Measurements from ENCODE around the gene EPS15. TPM values are rescaled to one million over a fixed set of nuclear protein-coding genes. Genes with fewer than 3 reads are reported as not detected.

Gene EPS15
- total RNA-seq, 1 donor from 2014 or later, result 44.6 TPM

GRCh38 chr1:51542158-51542953, 23.3 kb upstream of the EPS15 start:
- Histone ChIP-seq H3K36me3 (no peaks in the 10 kb centered on the region), H3K9me3 (no peaks in the 10 kb centered on the region), H3K4me1 (no peaks in the 10 kb centered on the region), H3K27ac (no peak overlapping the region), H3K4me3 (no peak overlapping the region), H3K27me3 (no peaks in the 10 kb centered on the region)
- no peak for TF ChIP-seq CTCF (IDR thresholded peaks at IDR 0.05)
- no peak for DNase-seq (ENCODE audit: low spot score in 2 of 2)
- intact Hi-C loops (cut with DNase I), result no loop called here

GRCh38 chr1:51541313-51542050, 22.4 kb upstream of the EPS15 start:
- Histone ChIP-seq H3K4me3 (no peak overlapping the region), H3K4me1 (no peaks in the 10 kb centered on the region), H3K27ac (no peak overlapping the region), H3K36me3 (no peaks in the 10 kb centered on the region), H3K27me3 (no peaks in the 10 kb centered on the region), H3K9me3 (no peaks in the 10 kb centered on the region)
- TF ChIP-seq CTCF (IDR thresholded peaks at IDR 0.05), result no peak
- intact Hi-C loops (cut with DNase I), result no loop called here
- DNase-seq (ENCODE audit: low spot score in 2 of 2), result no peak

- Histone ChIP-seq H3K27me3 (no peaks in the 10 kb centered on the region), H3K9me3 (no peaks in the 10 kb centered on the region), H3K36me3 (no peaks in the 10 kb centered on the region), H3K4me3 (no peak overlapping the region), H3K27ac (no peak overlapping the region), H3K4me1 (no peaks in the 10 kb centered on the region)
- intact Hi-C loops (cut with DNase I), result no loop called here
- DNase-seq (ENCODE audit: low spot score in 2 of 2), result no peak
- no peak for TF ChIP-seq CTCF (IDR thresholded peaks at IDR 0.05)
These were observed 18.5 kb upstream of the EPS15 start for GRCh38 chr1:51537568-51537967.

- no peaks in the 10 kb centered on the region for H3K4me1 ChIP-seq
- H3K4me3 ChIP-seq, result no peak overlapping the region
- H3K9me3 ChIP-seq, result no peaks in the 10 kb centered on the region
- TF ChIP-seq CTCF (IDR thresholded peaks at IDR 0.05), result peak; percentile 59 to 81 (median 70)
- H3K36me3 ChIP-seq, result no peaks in the 10 kb centered on the region
- H3K27ac ChIP-seq, result peak overlapping the region in 1 of 2 donors; percentile 4
- DNase-seq (ENCODE audit: low spot score in 2 of 2), result peak in 1 of 2 donors; percentile 79
- intact Hi-C loops (cut with DNase I), result no loop called here
- no peaks in the 10 kb centered on the region for H3K27me3 ChIP-seq
These were observed 16.0 kb upstream of the EPS15 start for GRCh38 chr1:51535006-51535592.

- Histone ChIP-seq H3K4me1 (no peaks in the 10 kb centered on the region), H3K27ac (no peak overlapping the region), H3K9me3 (no peaks in the 10 kb centered on the region), H3K36me3 (no peaks in the 10 kb centered on the region), H3K4me3 (no peak overlapping the region), H3K27me3 (no peaks in the 10 kb centered on the region)
- no peak for TF ChIP-seq CTCF (IDR thresholded peaks at IDR 0.05)
- intact Hi-C loops (cut with DNase I), result no loop called here
- DNase-seq (ENCODE audit: low spot score in 2 of 2), result no peak
These were observed 15.4 kb upstream of the EPS15 start for GRCh38 chr1:51534447-51534846.
